ENCODE data around the gene FGFR2.
"Not testable (repeated sequence)": the region's sequence is repeated elsewhere in the genome, so short reads cannot be mapped to it uniquely, and the experiment has no call there.

The FGFR2 gene

DNA sequence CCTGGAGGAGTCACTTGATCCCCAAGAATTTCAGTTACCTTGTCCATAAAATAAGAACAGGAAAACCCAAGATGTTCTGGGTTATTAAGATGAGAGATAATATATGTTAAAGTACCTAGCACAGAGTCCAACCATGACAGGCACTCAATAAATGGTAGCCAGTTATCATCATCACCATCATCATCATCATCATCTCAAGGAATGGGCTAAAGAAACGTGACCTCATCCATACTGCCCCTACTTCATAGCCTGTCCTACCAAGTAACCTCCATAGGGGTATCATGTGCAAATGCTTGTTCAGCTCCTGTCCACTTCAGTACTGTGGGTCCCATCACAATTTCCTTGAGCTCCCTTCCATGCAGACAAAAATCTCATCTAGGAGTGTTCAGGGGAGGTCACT lies 14.4 kb downstream of the FGFR2 start:
- no peak for DNase-seq

DNA sequence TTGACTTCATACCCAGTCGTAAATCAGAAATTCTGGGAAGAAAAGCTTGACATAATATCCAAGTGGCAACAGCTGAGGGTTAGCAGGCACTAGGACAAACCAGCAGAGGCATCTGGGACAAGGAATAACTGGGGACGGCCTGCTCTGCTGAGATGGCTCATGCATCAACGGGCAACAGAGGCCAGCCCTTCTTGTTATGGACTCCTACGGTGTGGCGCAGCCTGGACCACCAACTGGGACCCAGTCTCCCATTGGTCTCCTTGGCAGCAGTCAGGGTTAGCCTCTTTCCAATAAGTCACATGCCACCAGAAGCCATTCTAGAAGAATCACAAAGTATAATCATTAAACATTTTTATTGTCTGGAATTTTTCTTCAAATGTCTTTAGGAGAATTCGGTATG lies 15.0 kb downstream of the FGFR2 start:
- no peak for DNase-seq

DNA sequence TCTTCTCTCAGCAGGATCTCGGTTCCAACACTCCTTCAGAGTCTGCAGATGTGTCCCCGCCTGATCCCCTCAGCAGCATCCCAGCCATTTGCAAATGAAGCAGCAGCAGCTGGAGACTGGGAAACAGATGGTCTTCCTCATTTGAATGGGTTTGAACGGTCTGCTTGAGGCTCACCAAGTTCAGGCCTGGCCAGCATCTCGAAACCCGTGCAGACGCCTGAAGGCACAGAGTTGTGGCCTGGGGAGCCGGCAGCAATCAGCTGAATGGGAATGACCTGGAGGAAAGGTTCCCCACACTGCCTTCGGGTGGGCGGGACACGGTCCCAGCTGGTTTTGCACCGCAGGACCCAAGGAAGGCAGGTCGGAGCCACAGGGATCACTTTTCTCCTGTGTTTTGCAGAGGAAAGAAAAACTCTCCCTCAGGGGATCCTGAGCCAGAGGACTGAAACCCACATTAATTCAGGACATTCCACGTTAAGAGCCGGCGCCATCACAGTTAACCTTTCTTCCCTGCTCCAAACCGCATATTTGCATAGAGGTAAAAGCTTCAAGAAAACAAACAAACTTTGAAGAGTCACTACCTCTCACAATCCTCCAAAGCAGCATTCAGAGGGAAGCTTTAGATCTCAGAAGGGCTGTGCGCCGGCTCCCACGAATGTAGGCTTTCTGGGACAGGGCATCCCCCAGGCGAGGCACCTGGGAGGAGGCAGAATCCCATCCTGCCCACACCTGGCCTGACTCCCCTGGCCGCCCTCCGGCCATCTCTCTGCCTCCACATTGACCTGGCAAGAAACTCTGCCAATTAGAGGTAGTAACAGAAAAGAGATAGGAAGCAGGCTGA lies 17.7 kb downstream of the FGFR2 start:
- DNase-seq: no peak

DNA sequence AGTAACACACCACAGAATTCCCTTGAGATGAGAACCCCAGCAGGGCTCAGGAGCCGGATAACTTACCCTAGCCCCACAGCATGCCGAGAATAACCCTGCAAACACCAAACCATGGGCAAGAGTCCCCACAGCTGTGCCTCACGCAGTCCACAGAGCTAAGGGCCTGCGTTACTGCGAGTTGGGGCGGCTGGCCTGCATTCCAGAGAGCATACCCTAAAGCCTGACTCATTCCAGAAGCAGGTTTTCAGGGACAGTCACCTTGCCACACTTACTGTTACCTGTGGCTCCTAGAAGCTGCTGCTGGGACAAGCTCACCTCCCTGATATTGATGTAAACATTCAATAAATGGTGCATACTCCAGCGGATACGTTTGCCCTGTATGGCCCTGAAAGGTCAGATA lies 18.6 kb downstream of the FGFR2 start:
- no peak for DNase-seq

DNA sequence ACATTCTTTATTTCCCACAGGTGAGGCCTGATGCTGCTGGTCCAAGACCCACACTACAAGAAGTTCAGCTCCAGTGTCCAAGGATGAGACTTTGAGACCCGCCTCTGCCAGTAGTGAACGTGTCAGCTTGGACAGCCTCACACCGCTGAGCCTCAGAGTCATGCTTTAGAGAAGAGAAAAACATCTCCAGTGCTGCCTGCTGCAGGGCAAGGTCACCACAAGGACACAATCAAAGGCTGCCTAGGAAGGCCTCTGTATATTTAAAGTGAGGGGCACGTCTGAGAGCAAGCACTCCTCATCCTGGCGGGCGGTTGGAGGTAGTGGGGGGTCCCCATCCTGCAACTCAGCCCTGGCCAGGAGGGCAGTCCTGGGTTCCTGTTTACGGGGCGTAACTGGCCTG lies 19.3 kb downstream of the FGFR2 start:
- DNase-seq: no peak

DNA sequence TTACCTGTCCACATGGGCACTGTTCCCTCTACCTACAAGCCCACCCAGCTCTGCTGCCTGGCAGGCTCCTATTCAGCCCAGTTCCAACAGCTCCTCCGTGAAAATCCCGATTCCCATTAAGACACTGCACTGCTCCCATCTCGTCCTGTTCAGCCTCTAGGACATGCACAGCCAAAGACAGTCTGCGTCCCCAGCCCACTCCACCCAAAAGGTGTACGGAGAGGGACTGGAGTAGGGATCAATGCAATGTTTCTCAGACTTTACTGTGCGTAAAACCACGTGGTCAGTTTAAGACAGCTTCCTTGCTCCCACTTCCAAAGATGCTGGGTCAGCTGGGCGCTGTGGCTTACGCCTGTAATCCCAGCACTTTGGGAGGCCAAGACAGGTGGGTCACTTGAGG lies 19.9 kb downstream of the FGFR2 start:
- no peak for DNase-seq

DNA sequence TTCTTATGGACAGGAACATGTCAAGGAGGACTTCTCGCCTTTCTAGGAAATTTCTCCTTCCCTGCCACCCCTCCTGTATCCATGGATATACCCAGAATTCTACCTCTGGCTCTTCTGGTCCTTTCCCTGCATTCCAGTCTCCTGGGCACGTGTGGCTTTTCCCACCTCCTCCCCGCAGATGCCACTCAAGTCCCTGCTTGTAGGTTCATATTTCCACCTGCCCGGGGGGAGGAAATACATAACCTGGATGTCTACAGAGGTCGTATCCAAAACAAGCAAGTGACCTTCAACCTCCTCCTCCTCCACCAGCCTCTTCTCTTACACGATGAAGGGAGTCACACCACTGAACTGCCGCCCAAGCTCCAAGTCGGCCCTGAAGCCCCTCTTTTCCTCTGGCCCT lies 20.7 kb downstream of the FGFR2 start:
- DNase-seq: no peak

DNA sequence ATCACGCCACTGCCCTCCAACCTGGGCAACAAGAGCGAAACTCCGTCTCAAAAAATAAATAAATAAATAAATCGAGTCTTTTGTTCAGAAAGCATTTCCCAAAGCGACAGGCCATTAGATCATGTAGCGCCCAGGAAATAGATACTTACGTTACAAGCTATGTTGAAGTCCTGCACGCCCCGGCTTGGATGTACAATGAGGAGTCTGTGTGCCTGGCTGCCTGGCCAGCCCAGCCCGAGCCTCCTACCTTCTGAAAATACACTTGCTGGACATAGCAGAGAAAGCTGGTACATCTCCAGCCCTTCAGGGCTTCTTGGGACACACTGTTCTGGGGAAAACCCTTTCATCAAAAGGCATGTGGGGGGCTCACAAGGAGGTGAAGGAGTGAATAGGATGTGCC lies 22.1 kb downstream of the FGFR2 start:
- no peak for DNase-seq

DNA sequence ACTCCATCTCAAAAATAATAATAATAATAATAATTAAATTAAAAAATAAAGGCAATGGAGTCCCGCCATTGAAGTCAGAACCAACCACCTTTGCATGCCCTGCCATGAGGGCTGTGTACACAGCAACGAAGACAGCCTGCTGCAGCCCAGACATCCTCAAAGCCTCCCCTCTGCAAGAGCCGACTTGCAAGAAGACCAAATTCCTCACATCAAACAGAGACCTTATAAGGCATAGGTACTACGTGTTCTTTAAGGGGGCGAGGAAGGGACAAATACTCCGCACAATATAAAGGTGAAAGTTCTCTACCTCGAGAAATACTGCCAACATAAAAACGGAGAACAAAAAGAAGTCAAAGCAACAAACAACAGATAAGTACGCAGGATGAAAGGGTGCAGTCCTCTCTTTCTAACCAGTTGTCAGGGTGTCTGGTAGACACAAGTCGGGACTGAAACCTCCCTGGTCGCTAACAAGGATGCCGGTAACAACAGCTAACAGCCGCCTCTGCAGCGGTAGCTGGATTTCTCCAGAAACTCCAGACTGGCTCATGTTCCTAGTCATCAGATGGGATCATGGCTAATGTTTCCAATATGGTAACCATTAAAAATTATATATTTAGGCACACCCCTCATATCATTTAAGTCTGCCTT lies 23.6 kb downstream of the FGFR2 start:
- DNase-seq: no peak

DNA sequence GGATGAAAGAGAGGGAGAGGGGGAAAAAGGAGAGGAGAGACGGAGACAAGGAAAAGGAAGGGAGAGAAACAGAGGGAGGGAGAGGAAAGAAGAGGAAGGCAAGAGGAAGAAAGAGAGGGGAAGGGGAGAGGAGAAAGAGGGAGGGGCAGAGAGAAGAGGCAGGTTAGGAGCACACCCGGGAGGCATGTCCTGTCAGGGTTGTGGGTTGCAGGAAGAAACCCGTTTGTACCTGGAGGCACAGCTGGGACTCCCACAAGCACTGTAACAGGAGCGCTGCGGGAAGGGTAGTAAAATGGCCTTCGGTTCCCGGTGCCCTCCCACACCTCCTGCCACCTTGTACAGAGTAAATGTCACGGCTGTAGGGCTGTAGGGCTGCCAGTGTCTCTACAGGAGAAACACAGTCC lies 24.7 kb downstream of the FGFR2 start:
- no peak for DNase-seq

DNA sequence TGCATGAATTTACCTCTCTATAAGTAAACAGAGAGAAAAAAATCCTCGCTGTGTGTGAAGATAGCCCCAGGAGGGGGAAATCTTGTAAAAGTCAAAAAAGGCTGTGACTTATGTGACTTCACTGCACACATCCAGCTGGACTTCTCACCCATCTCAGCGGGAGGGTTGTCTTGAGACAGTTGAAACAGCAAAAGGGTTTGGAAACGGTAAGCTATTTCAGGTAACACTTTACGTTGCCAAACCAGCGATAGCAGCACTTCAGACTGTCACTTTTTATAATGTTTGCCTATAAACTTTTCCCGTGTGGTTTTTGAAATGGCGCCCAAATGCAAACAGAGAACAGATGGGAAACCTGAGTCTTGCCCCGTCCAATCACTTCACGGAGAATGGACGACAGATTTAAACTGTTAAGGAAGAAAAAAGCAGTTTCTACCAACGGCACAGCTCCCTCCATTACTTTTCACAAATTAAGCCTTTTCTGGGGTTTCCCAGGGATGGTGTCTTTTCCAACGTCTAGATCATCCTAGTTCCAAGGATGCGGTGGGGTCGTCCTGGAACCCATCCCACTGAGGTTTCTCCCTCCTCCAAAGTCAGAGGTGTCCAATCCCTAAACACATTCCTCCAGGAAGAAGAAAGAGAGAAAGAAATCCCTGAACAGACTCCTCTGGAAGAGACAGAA lies 25.2 kb downstream of the FGFR2 start:
- DNase-seq: no peak

DNA sequence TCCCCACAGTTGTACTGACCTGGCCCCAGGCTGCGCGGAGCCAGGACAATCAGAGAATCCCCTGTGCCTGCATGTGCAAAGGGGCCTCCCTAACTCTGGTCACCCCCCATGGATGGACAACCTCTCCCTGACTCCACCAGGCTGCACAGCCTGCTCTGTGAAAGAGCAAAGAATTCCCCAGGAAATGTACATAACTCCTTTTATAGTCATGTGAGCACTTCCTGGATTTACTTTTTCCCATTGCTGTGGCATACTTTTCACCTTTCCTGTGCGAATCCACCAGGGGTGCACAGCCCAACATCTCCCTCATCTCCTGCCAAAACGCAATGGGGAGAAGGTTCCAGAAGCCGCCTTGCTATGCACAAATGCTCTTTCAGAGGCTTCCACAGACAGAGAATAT lies 27.9 kb downstream of the FGFR2 start:
- no peak for DNase-seq

DNA sequence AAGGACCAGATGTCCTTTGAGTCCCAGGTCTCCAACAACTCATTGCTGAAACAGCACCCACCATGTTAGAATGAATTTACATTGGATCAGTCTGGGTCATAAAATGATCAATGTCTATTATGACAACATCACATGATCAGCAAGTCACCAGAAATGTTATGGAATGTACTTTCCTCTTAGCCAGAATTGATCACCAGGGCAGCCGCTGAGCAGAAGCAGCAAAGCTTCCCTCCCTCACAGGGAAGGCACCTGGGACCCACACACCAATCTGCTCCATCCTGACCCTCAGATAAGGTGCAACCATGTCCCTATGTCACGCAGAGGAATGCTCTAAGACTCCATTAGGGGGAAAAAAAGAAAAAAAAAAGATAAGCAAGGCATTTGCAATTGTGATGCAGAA lies 30.0 kb downstream of the FGFR2 start:
- no peak for DNase-seq

DNA sequence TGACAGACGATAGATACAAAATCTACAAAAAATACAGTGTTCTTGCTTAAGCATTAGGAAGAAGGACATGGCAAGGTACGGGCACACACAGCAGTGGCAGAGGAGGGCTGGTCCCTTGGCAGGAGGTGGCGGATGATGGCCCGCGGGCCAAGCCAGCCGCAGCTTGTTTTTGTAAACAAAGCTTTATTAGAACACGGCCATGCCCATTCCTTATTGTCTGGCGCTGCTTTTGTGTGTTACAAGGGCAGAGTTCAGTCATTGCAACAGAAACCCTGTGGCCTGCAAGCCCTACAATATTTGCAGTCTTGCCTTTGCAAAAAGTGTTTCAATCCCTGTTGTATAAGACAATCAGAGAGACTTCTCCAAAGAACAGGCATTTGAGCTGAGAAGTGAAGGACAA lies 30.7 kb downstream of the FGFR2 start:
- DNase-seq: no peak

DNA sequence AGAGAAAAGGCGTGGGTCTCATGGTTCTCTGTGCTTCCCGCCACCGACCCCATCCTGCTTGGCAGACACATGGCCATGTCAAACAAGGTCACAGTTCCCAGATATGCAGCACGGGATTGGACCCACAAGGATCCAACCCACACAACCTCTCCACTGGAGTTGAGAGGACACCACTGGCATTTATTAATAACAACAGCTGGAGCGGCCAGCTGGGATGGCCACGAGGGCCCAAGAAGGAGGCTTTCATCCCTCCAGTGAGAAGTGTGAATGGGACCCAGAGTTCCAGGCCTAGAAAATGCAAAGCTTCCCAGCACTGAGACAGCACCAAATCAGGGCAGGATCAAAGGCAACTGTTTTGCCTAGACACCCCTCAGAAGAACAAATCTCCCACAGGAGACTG lies 31.5 kb downstream of the FGFR2 start:
- no peak for DNase-seq

DNA sequence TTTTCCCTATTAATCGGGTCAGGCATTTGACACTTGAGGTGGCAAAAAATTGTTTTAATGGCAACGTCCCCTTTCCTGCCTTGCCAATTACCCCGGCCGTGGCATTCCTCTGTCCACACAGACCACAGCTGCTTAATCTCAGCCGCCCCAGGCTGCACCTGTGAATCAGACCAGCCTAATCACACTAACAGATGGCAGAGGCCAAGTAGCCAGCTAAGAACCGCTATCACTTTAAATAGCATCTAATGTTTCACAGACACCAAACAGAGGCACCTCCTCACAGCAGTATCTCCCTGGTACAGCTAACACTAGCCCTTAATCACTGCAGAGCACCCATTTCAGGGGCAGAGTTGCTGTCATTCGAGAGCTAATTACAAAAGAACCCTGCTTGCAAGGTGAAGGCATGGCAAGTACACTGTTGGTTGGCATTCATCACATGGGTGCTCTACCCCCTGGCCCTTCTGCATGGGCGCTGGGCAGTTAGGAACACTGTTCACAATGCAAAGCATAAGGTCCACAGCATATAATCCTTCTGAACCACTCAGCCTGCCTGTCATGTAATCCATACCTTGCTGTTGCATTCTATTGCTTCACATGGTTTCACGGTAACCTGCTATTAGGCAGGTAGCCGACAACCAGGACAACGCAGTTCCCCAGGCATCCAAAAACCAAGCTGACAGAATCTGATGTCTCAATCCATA lies 38.8 kb downstream of the FGFR2 start:
- no peak for DNase-seq

DNA sequence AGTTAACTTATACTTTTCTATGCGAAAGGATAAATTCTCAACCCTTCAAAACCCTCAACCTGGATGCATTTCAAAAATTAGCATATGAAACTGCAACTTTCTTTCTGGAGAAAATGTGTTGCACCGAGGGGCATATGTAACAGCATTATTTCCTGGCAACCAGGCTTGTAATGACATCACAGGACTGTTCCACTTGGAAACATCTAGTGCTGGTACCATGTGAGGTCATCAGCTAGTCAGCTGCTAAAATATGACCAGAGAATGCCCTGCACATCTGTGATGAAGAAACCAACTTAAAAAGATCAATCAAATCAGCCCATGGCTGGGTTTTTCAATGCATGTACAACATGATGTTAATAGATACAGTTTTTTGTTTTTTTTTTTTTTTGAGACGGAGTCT lies 40.0 kb downstream of the FGFR2 start:
- DNase-seq: no peak

DNA sequence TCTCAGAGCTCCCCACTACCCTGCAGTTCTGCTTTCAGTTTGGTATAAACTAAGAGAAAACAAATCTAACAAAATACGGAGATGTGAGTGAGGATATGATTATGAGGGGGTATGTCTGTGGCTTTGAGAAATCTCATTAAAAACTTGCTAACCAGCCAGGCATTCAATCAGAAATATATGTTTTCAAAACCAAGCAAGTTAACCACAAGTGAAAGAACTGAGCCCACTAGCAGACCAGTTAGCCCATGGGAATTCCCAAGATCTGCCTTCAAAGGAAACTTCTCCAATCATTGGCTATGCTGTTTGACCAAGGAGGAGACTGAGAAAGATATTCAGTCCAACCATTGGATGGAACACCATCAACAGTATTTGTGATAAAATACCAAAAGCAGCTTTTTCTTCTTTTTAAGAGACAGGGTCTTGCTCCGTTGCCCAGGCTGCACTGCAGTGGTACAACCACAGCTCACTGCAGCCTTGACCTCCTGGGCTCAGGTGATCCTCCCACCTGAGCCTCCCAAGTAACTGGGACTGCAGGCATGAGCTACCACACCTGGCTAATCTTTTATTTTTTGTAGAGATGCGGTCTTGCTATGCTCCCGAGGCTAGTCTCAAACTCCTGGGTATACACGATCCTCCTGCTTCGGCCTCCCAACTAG lies 41.2 kb downstream of the FGFR2 start:
- DNase-seq: no peak

DNA sequence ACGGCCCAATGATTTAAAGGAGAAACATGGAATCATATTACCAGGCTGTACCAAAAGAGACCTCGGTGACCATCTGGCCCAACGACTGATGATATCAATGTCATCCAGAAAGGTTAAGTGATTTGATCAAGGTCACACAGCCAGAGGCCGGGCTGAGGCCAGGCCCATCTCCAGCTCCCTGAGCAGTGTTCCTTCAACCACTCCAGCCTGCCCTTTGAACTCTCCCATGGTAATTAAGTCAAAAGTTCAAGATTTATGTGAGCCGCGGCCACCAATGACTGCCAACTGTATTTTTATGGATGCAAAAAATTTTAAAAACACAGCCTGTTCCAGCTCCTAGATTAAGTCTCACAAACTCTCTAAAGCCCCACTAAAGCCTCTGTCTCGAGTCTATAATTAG lies 41.8 kb downstream of the FGFR2 start:
- no peak for DNase-seq

DNA sequence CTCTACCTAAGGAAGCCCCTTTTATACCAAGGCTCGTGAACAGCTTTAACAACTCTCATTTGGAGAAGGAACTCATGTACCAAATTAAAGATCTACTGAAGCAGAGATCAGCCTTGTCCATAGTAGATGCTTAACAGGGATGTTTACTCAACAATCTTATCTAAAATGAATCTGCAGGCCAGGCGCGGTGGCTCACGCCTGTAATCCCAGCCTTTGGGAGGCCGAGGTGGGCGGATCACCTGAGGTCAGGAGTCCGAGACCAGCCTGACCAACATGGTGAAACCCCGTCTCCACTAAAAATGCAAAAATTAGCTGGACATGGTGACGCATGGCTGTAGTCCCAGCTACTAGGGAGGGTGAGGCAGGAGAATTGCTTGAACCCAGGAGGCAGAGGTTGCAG lies 43.3 kb downstream of the FGFR2 start:
- not testable (repeated sequence) for DNase-seq

DNA sequence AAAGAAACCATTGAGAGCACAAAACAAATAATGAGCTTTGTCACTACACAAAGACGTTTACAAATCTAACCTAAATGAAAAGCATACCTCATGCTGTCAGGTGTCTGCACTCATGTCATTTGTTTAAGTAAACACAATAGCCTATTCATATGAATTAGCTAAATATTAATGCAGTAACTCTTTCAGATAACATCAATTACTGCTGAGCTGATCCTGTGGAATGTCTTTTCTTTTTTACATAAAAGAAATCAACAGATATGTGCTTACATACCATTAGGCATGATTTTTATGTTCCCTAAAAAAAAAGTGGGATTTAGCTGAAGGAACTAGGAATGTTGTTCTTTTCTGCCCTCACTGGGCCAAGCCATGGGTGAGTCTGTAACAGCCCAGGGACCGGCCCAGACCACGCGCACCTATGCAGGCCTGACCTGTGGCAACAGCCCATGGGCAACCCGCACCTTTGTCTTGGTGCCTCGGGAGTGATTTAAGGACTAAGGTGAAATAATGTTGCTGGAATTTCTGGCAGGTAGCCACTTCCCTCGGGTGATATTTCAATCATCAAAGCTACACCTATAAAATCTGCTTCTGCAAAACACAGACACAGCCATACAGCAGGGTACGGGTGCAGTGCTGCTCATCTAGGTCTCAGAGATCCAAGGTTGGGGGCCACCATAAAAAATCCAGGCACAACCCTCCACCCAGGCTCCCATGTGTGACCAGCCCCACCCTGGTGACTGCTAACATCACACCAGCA lies 44.6 kb downstream of the FGFR2 start:
- no peak for DNase-seq

DNA sequence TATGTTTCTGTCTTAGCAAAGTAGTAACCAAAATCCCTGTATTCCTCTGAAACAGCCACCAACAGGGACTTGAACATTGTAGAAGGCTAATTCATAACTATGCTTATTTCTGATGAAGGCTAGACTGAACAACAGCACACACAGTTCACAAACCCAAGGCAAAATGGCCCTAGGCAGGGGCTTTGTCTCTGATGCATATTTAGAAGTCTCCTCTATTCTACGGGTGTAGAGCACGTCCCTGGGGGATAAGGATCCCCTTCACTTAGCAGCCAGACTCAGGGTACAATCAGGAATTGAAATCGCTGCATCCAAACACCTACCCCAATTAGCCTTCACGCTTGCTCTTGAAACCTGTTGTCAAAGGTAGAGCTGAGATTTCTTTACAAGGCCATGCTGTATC lies 45.5 kb downstream of the FGFR2 start:
- no peak for DNase-seq
